Upper lobe of left lung (tissue), 6 donors: ENCODE data around the gene FHDC1. TPM values are rescaled to one million over a fixed set of nuclear protein-coding genes. Genes with fewer than 3 reads are reported as not detected.
A peak's percentile ranks its signal among the peaks of the same experiment; 100 is the strongest.

Source experiments
- ATAC-seq, 2 donors: fragments of 200-7000 bp; cut with Tn5 transposase; one replicate each; pipeline ENCODE4 v1.9.1; 2022; ENCODE audit warnings: mild to moderate bottlenecking in 2 of 2, moderate library complexity in 2 of 2; ENCODE audit not compliant: low FRiP score in 2 of 2
- DNase-seq, 2 donors: peaks; one replicate each; pipeline ENCODE4 v3.0.0-alpha.2; 2019 to 2020
- H3K27ac ChIP-seq, 4 donors: fragments of 200-600 bp; sonication (generic); one replicate each; pipeline ENCODE4 v1.5.1; 2016 to 2019
- H3K27me3 ChIP-seq, 4 donors: fragments of 200-600 bp; sonication (generic); one replicate each; pipeline ENCODE4 v1.5.1; 2017 to 2019
- H3K36me3 ChIP-seq, 4 donors: fragments of 200-600 bp; sonication (generic); one replicate each; pipeline ENCODE4 v1.5.1; 2016 to 2019
- H3K4me1 ChIP-seq, 4 donors: fragments of 200-600 bp; sonication (generic); one replicate each; pipeline ENCODE4 v1.5.1; 2018 to 2019
- H3K4me3 ChIP-seq, 4 donors: fragments of 200-600 bp; sonication (generic); one replicate each; pipeline ENCODE4 v1.5.1; 2017 to 2019; ENCODE audit warnings: mild to moderate bottlenecking in 2 of 4, moderate library complexity in 1 of 4
- H3K9me3 ChIP-seq, 4 donors: fragments of 200-600 bp; sonication (generic); one replicate each; pipeline ENCODE4 v1.5.1; 2018 to 2019
- CTCF ChIP-seq, 6 experiments: fragments of 450-650 bp in 4 of 6; fragments of 200-600 bp in 2 of 6; sonication (generic) in 2 of 6; IDR thresholded peaks; one replicate each; pipeline ENCODE4 v1.5.1; 2016 to 2019; ENCODE audit warnings: antibody characterized with exemption in 6 of 6
- EP300 ChIP-seq, 4 donors: sonication (generic); formaldehyde crosslinking; IDR thresholded peaks; one replicate each; pipeline ENCODE4 v1.5.1; 2017; ENCODE audit warnings: antibody characterized with exemption in 4 of 4, control low read depth in 2 of 4
- POLR2A ChIP-seq, 4 donors: fragments of 450-650 bp; IDR thresholded peaks; one replicate each; pipeline ENCODE4 v1.5.1; 2016 to 2017; ENCODE audit warnings: antibody characterized with exemption in 4 of 4, mild to moderate bottlenecking in 2 of 4
- POLR2AphosphoS5 ChIP-seq, 2 donors: sonication (generic); formaldehyde crosslinking; IDR thresholded peaks; one replicate each; pipeline ENCODE4 v1.5.1; 2017; ENCODE audit warnings: antibody characterized with exemption in 2 of 2
- WGBS, 2 donors: methylation state at CpG; one replicate each; pipeline ENCODE4 v1.1.5; 2017 to 2018; 5-methylcytosine and 5-hydroxymethylcytosine counted together
- total RNA-seq, 6 donors: library from RNA; depleted of rRNA in 4 of 6; stranded (reverse); fragments of >200 nt in 4 of 6; gene quantifications; one replicate each; pipeline versions ENCODE4 v1.1.0 to v1.2.1, GENCODE V29; 2016 to 2021
- donor health status: DM: no; HTN: no; CAD: no; lungs with moderate emphysema.
- donor health status: DM: no; HTN: yes; CAD: no; lungs with severe emphysema.

FHDC1 gene
- total RNA-seq, 6 donors from 2014 or later = 23.3 to 44.7 (median 29.7) TPM

- Histone ChIP-seq H3K27me3 (peaks cover 0 to 16% (median 7%) of the 10 kb centered on the region in 4 donors), H3K4me3 (peak overlapping the region; percentile 63 to 81 (median 76)), H3K36me3 (no peaks in the 10 kb centered on the region), H3K27ac (peak overlapping the region; percentile 80 to 91 (median 82)), H3K9me3 (no peaks in the 10 kb centered on the region), H3K4me1 (peaks cover 18 to 46% (median 30%) of the 10 kb centered on the region in 4 donors)
- peak in 1 of 4 donors; percentile 50 for TF ChIP-seq POLR2A (IDR thresholded peaks at IDR 0.05)
- no peak for TF ChIP-seq CTCF (IDR thresholded peaks at IDR 0.05)
- no peak for TF ChIP-seq EP300 (IDR thresholded peaks at IDR 0.05)
- peak in 1 of 2 donors; percentile 90 for DNase-seq
- WGBS, 2 donors = 1 to 3% methylated on average over 17 to 37 of the region's 91 CpGs
- peak in 1 of 2 donors; percentile 88 for ATAC-seq
Observed at GRCh38 chr4:152937336-152938236, 1.5 kb downstream of the FHDC1 start.

GRCh38 chr4:152938237-152938947 lies 2.3 kb downstream of the FHDC1 start:
- TF ChIP-seq CTCF (IDR thresholded peaks at IDR 0.05) (no peak), EP300 (IDR thresholded peaks at IDR 0.05) (no peak), POLR2A (IDR thresholded peaks at IDR 0.05) (no peak), POLR2AphosphoS5 (IDR thresholded peaks at IDR 0.05) (no peak)
- ATAC-seq (peak in 1 of 2 donors; percentile 6), DNase-seq (peak in 1 of 2 donors; percentile 48)
- Histone ChIP-seq H3K9me3 (no peaks in the 10 kb centered on the region), H3K36me3 (peaks cover 0 to 5% (median 2%) of the 10 kb centered on the region in 4 donors), H3K27me3 (peaks cover 0 to 16% (median 7%) of the 10 kb centered on the region in 4 donors), H3K4me1 (peaks cover 18 to 46% (median 30%) of the 10 kb centered on the region in 4 donors), H3K4me3 (peak overlapping the region in 3 of 4 donors; percentile 63 to 81 (median 80)), H3K27ac (peak overlapping the region; percentile 80 to 91 (median 82))
- WGBS, 2 donors = 17 to 20% methylated on average over 17 of the region's 17 CpGs

GRCh38 chr4:152939621-152940020 lies 3.5 kb downstream of the FHDC1 start:
- DNase-seq (no peak), ATAC-seq (no peak)
- no peaks in the 10 kb centered on the region for H3K9me3 ChIP-seq
- no peak for TF ChIP-seq CTCF (IDR thresholded peaks at IDR 0.05)
- TF ChIP-seq POLR2AphosphoS5 (IDR thresholded peaks at IDR 0.05) = no peak
- TF ChIP-seq POLR2A (IDR thresholded peaks at IDR 0.05) = no peak
- TF ChIP-seq EP300 (IDR thresholded peaks at IDR 0.05) = no peak
- WGBS, 2 donors = 86 to 100% methylated on average over 2 of the region's 2 CpGs
- H3K27me3 ChIP-seq = peaks cover 0 to 16% (median 7%) of the 10 kb centered on the region in 4 donors
- peaks cover 18 to 46% (median 30%) of the 10 kb centered on the region in 4 donors for H3K4me1 ChIP-seq
- no peak overlapping the region for H3K27ac ChIP-seq
- peak overlapping the region in 1 of 4 donors; percentile 81 for H3K4me3 ChIP-seq
- peaks cover 0 to 13% (median 4%) of the 10 kb centered on the region in 4 donors for H3K36me3 ChIP-seq

GRCh38 chr4:152940461-152940860 lies 4.3 kb downstream of the FHDC1 start:
- Histone ChIP-seq H3K4me3 (no peak overlapping the region), H3K27ac (no peak overlapping the region), H3K27me3 (peaks cover 0 to 16% (median 7%) of the 10 kb centered on the region in 4 donors), H3K9me3 (no peaks in the 10 kb centered on the region), H3K4me1 (peaks cover 19 to 40% (median 31%) of the 10 kb centered on the region in 4 donors), H3K36me3 (peaks cover 0 to 13% (median 4%) of the 10 kb centered on the region in 4 donors)
- TF ChIP-seq CTCF (IDR thresholded peaks at IDR 0.05) (no peak), POLR2A (IDR thresholded peaks at IDR 0.05) (no peak), EP300 (IDR thresholded peaks at IDR 0.05) (no peak), POLR2AphosphoS5 (IDR thresholded peaks at IDR 0.05) (no peak)
- ATAC-seq (no peak), DNase-seq (no peak)
- WGBS, 2 donors = 84 to 87% methylated on average over 2 of the region's 2 CpGs
